ENCODE results near the gene SBSN. TPM values are rescaled to one million over a fixed set of nuclear protein-coding genes. Genes with fewer than 3 reads are reported as not detected.
A peak's percentile ranks its signal among the peaks of the same experiment; 100 is the strongest.

Gene SBSN
- total and polyA plus RNA-seq, 9 of the 15 experiments (the other 6 are each of a cell fraction or from before 2014, with no cell fraction given), result 0.05 TPM; not detected in 8

DNA sequence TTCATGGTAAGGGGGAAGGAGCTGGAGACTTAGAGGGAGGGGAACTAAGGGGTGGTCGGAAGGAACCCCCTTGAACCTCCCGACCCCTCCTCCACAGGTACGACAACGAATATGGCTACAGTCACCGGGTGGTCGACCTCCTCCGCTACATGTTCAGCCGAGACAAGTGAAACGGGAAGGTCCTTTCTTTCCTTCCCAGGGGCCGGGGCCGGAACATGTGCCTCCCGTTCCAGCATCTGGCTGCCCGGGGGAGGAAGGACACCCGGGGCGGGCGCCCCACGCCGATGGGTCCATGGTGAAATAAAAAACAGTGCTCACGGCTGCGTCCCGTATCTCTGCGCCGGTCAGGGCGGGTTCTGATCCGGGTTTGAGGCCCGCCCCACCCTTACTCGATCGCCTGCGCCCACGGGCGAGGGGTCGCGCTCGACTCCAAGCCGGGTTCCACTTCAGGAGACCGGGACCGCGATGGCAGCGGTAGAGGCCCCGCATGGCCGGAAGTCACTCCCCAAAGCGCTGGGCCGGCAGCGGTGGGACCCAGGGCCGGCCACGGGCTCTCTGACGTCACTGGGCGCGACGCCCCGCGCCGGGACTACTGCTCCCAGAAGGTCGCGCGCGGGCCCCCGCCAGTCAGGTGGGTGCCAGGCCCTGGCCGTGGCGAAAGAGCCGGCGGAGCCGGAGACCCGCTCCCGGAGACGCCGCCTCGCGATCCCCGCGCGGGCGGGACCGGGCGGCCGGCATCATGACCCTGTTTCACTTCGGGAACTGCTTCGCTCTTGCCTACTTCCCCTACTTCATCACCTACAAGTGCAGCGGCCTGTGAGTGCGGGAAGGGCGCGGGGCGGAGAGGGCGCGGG lies 17.1 kb upstream of the SBSN start, which contains the start of gene TMEM147 (continued):
- TF ChIP-seq, protein P1, sequence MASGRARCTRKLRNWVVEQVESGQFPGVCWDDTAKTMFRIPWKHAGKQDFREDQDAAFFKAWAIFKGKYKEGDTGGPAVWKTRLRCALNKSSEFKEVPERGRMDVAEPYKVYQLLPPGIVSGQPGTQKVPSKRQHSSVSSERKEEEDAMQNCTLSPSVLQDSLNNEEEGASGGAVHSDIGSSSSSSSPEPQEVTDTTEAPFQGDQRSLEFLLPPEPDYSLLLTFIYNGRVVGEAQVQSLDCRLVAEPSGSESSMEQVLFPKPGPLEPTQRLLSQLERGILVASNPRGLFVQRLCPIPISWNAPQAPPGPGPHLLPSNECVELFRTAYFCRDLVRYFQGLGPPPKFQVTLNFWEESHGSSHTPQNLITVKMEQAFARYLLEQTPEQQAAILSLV (tag; IDR thresholded peaks at IDR 0.05), result no peak
- TF ChIP-seq MTA2 (IDR thresholded peaks at IDR 0.05; ENCODE audit: low read depth) (no peak), CAMTA2 (CRISPR knock-in tag; conservative IDR thresholded peaks at IDR 0.05) (no peak), CC2D1A (IDR thresholded peaks at IDR 0.05) (no peak), CREBBP (IDR thresholded peaks at IDR 0.05; ENCODE audit: low read depth, low read length) (no peak), NELFE (IDR thresholded peaks at IDR 0.05; ENCODE audit: insufficient read depth, insufficient read length) (no peak), POLR2A (conservative IDR thresholded peaks at IDR 0.05) (peak; percentile 90), RHOXF2B (CRISPR knock-in tag; conservative IDR thresholded peaks at IDR 0.05) (no peak), CXXC5 (CRISPR knock-in tag; IDR thresholded peaks at IDR 0.05) (peak; percentile 91), ZNF217 (CRISPR knock-in tag; IDR thresholded peaks at IDR 0.05) (no peak), PML (IDR thresholded peaks at IDR 0.05; ENCODE audit: low read length) (peak; percentile 46; the same call in 1 of the 2 replicates), ZNF444 (CRISPR knock-in tag; IDR thresholded peaks at IDR 0.05) (no peak), ESRRA (IDR thresholded peaks at IDR 0.05; ENCODE audit: borderline replicate concordance, low read depth) (peak; percentile 59), TCF7 (IDR thresholded peaks at IDR 0.05; ENCODE audit: borderline replicate concordance) (no peak), SP2 (IDR thresholded peaks at IDR 0.05; ENCODE audit: extremely low read depth, low read depth, low read length, poor library complexity, severe bottlenecking) (no peak), ELF2 (CRISPR knock-in tag; IDR thresholded peaks at IDR 0.05) (peak; percentile 79; the same call in 1 of the 2 replicates), KHSRP (IDR thresholded peaks at IDR 0.05) (peak; percentile 52; the same call in 1 of the 2 replicates)
- TF ChIP-seq, protein P2, sequence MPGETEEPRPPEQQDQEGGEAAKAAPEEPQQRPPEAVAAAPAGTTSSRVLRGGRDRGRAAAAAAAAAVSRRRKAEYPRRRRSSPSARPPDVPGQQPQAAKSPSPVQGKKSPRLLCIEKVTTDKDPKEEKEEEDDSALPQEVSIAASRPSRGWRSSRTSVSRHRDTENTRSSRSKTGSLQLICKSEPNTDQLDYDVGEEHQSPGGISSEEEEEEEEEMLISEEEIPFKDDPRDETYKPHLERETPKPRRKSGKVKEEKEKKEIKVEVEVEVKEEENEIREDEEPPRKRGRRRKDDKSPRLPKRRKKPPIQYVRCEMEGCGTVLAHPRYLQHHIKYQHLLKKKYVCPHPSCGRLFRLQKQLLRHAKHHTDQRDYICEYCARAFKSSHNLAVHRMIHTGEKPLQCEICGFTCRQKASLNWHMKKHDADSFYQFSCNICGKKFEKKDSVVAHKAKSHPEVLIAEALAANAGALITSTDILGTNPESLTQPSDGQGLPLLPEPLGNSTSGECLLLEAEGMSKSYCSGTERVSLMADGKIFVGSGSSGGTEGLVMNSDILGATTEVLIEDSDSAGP (CRISPR knock-in tag; IDR thresholded peaks at IDR 0.05), result no peak
- TF ChIP-seq, protein P3, sequence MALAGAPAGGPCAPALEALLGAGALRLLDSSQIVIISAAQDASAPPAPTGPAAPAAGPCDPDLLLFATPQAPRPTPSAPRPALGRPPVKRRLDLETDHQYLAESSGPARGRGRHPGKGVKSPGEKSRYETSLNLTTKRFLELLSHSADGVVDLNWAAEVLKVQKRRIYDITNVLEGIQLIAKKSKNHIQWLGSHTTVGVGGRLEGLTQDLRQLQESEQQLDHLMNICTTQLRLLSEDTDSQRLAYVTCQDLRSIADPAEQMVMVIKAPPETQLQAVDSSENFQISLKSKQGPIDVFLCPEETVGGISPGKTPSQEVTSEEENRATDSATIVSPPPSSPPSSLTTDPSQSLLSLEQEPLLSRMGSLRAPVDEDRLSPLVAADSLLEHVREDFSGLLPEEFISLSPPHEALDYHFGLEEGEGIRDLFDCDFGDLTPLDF (CRISPR knock-in tag; IDR thresholded peaks at IDR 0.05), result no peak
- TF ChIP-seq, protein P4, sequence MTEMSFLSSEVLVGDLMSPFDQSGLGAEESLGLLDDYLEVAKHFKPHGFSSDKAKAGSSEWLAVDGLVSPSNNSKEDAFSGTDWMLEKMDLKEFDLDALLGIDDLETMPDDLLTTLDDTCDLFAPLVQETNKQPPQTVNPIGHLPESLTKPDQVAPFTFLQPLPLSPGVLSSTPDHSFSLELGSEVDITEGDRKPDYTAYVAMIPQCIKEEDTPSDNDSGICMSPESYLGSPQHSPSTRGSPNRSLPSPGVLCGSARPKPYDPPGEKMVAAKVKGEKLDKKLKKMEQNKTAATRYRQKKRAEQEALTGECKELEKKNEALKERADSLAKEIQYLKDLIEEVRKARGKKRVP (CRISPR knock-in tag; IDR thresholded peaks at IDR 0.05), result no peak
- TF ChIP-seq, protein P5, sequence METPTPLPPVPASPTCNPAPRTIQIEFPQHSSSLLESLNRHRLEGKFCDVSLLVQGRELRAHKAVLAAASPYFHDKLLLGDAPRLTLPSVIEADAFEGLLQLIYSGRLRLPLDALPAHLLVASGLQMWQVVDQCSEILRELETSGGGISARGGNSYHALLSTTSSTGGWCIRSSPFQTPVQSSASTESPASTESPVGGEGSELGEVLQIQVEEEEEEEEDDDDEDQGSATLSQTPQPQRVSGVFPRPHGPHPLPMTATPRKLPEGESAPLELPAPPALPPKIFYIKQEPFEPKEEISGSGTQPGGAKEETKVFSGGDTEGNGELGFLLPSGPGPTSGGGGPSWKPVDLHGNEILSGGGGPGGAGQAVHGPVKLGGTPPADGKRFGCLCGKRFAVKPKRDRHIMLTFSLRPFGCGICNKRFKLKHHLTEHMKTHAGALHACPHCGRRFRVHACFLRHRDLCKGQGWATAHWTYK (CRISPR knock-in tag; IDR thresholded peaks at IDR 0.05), result peak; percentile 97
- TF ChIP-seq, protein P6, sequence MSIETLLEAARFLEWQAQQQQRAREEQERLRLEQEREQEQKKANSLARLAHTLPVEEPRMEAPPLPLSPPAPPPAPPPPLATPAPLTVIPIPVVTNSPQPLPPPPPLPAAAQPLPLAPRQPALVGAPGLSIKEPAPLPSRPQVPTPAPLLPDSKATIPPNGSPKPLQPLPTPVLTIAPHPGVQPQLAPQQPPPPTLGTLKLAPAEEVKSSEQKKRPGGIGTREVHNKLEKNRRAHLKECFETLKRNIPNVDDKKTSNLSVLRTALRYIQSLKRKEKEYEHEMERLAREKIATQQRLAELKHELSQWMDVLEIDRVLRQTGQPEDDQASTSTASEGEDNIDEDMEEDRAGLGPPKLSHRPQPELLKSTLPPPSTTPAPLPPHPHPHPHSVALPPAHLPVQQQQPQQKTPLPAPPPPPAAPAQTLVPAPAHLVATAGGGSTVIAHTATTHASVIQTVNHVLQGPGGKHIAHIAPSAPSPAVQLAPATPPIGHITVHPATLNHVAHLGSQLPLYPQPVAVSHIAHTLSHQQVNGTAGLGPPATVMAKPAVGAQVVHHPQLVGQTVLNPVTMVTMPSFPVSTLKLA (conservative IDR thresholded peaks at IDR 0.05), result peak in 1 of 2 experiments; percentile 95

Data from K562 (cell line).